Measurements from ENCODE around the gene CDH4.

DNA sequence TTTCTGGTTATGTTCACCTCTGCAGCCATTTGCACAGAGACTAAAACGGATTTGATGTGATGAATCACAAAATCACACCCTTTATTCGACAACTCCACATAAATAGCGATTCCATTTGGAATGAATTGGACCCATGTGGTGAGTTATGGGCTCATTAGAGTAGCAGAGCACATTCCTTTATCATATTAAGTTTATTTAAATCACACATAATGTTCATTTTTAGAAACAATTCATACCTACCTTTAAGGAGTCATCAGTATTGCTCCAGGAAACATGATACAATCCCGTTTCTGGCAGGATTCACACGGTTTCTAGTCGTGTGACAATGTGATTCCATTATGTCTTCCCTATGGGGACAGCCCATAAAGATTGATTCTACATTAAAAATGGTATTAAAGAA is 303.5 kb downstream of the CDH4 start:
- TF ChIP-seq, protein P1, sequence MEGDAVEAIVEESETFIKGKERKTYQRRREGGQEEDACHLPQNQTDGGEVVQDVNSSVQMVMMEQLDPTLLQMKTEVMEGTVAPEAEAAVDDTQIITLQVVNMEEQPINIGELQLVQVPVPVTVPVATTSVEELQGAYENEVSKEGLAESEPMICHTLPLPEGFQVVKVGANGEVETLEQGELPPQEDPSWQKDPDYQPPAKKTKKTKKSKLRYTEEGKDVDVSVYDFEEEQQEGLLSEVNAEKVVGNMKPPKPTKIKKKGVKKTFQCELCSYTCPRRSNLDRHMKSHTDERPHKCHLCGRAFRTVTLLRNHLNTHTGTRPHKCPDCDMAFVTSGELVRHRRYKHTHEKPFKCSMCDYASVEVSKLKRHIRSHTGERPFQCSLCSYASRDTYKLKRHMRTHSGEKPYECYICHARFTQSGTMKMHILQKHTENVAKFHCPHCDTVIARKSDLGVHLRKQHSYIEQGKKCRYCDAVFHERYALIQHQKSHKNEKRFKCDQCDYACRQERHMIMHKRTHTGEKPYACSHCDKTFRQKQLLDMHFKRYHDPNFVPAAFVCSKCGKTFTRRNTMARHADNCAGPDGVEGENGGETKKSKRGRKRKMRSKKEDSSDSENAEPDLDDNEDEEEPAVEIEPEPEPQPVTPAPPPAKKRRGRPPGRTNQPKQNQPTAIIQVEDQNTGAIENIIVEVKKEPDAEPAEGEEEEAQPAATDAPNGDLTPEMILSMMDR (IDR thresholded peaks at IDR 0.05), result no peak
- no peak for TF ChIP-seq ZFX (IDR thresholded peaks at IDR 0.05; ENCODE audit: borderline replicate concordance)
